ENCODE measurements around the gene CXCL17. TPM values are rescaled to one million over a fixed set of nuclear protein-coding genes. Genes with fewer than 3 reads are reported as not detected.

The CXCL17 gene
- polyA plus RNA-seq, 1 donor (not counting 4 experiments of a cell fraction or from before 2014, with no cell fraction given) = not detected

DNA sequence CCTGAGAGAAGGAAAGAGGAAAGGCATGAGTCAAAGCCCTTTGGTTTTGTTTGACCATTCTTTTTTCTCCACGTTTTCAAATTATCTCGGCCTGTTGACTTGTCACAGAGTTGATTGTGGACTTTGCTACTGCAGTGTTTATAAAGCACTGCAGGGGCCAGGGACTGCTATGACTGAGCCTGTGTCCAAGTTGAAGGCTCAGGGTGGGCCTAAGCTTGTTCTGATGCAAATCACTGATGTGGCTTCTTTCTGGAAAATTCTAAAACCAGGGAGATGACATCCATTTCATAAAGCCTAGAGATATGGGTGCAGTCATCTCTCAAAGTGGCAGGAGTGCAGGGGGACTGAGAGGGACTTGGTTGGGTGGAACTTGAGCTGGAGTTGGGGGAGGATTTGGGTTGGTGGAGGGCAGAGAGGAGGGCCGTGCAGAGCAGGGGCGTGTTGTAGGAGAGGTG lies 1.2 kb upstream of the CXCL17 start:
- Histone ChIP-seq H3K4me3 (ENCODE audit: control insufficient read depth in 2 of 3, extremely low read depth in 1 of 3, insufficient read depth in 2 of 3, low read depth in 1 of 3, low read length in 3 of 3) (no peak overlapping the region), H3K4me2 (ENCODE audit: control insufficient read depth, extremely low read depth, insufficient read depth, low read depth, low read length) (no peak overlapping the region), H3K4me1 (ENCODE audit: control insufficient read depth, extremely low read depth, insufficient read depth, low read length) (no peaks in the 10 kb centered on the region), H3K9me1 (ENCODE audit: control insufficient read depth, extremely low read depth, insufficient read depth, low read length) (no peaks in the 10 kb centered on the region), H3K79me2 (ENCODE audit: control insufficient read depth, insufficient read depth, low read length) (no peaks in the 10 kb centered on the region), H2AFZ (ENCODE audit: control insufficient read depth, low read length) (no peak overlapping the region), H3K9me3 (ENCODE audit: control insufficient read depth, low read depth, low read length) (no peaks in the 10 kb centered on the region), H3K36me3 (ENCODE audit: control insufficient read depth in 2 of 2, extremely low read depth in 1 of 2, insufficient read depth in 2 of 2, low read length in 2 of 2) (no peaks in the 10 kb centered on the region), H3K9ac (ENCODE audit: control insufficient read depth, extremely low read depth, insufficient read depth, low read length) (no peak overlapping the region), H4K20me1 (ENCODE audit: control insufficient read depth, extremely low read depth, insufficient read depth, low read length) (no peaks in the 10 kb centered on the region), H3K27me3 (ENCODE audit: control insufficient read depth, extremely low read depth, insufficient read depth, low read length) (no peaks in the 10 kb centered on the region), H3K27ac (ENCODE audit: control insufficient read depth, insufficient read depth, low read length) (no peak overlapping the region)
- DNase-seq (ENCODE audit: low read depth, low spot score) = no peak
- no peak for FAIRE-seq
- TF ChIP-seq EZH2 (IDR thresholded peaks at IDR 0.05; ENCODE audit: low read length) = no peak
- TF ChIP-seq, protein P1, sequence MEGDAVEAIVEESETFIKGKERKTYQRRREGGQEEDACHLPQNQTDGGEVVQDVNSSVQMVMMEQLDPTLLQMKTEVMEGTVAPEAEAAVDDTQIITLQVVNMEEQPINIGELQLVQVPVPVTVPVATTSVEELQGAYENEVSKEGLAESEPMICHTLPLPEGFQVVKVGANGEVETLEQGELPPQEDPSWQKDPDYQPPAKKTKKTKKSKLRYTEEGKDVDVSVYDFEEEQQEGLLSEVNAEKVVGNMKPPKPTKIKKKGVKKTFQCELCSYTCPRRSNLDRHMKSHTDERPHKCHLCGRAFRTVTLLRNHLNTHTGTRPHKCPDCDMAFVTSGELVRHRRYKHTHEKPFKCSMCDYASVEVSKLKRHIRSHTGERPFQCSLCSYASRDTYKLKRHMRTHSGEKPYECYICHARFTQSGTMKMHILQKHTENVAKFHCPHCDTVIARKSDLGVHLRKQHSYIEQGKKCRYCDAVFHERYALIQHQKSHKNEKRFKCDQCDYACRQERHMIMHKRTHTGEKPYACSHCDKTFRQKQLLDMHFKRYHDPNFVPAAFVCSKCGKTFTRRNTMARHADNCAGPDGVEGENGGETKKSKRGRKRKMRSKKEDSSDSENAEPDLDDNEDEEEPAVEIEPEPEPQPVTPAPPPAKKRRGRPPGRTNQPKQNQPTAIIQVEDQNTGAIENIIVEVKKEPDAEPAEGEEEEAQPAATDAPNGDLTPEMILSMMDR (optimal IDR thresholded peaks at IDR 0.05 in 1 of 3, IDR thresholded peaks at IDR 0.05 in 1 of 3, conservative IDR thresholded peaks at IDR 0.05 in 1 of 3; ENCODE audit: extremely low read depth in 1 of 3, insufficient read depth in 2 of 3, low read length in 3 of 3) = no peak
- dilution Hi-C loops (cut with MboI; ENCODE audit: extremely low pct_ligation_motif_present, low sequenced_read_pairs) = loop anchor here (25.0 kb wide), 1 partner anchor 143 kb away; the partner anchor contains the start of gene CEACAM8

DNA sequence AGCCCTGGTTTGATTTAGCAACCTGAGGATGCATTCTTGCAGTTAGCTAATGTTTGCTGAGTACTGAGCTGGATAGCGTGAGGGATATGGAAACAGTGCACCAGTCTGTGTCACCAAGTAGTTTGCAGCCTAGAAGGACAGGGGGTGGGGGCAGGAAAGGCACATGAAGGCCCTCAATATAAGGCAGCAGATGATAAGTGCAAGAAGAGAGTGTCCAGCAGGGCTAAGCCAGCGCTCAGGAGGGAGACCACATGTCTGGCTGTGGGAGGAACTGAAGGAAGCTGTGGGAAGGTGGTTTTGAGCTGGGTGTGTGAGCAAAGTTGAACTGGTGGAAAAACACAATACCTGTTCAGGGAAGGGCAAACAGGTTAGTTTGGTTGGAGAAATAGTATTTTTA lies 1.7 kb downstream of the CXCL17 start:
- dilution Hi-C loops (cut with MboI; ENCODE audit: extremely low pct_ligation_motif_present, low sequenced_read_pairs) = loop anchor here (25.0 kb wide), 1 partner anchor 146 kb away; the partner anchor contains the start of gene CEACAM8
- FAIRE-seq (no peak), DNase-seq (ENCODE audit: low read depth, low spot score) (no peak)
- Histone ChIP-seq H3K27ac (ENCODE audit: control insufficient read depth, insufficient read depth, low read length) (no peak overlapping the region), H3K9me1 (ENCODE audit: control insufficient read depth, extremely low read depth, insufficient read depth, low read length) (no peaks in the 10 kb centered on the region), H3K4me1 (ENCODE audit: control insufficient read depth, extremely low read depth, insufficient read depth, low read length) (no peaks in the 10 kb centered on the region), H3K4me2 (ENCODE audit: control insufficient read depth, extremely low read depth, insufficient read depth, low read depth, low read length) (no peak overlapping the region), H3K27me3 (ENCODE audit: control insufficient read depth, extremely low read depth, insufficient read depth, low read length) (no peaks in the 10 kb centered on the region), H3K36me3 (ENCODE audit: control insufficient read depth in 2 of 2, extremely low read depth in 1 of 2, insufficient read depth in 2 of 2, low read length in 2 of 2) (no peaks in the 10 kb centered on the region), H3K4me3 (ENCODE audit: control insufficient read depth in 2 of 3, extremely low read depth in 1 of 3, insufficient read depth in 2 of 3, low read depth in 1 of 3, low read length in 3 of 3) (no peak overlapping the region), H3K9me3 (ENCODE audit: control insufficient read depth, low read depth, low read length) (no peaks in the 10 kb centered on the region), H4K20me1 (ENCODE audit: control insufficient read depth, extremely low read depth, insufficient read depth, low read length) (no peaks in the 10 kb centered on the region), H2AFZ (ENCODE audit: control insufficient read depth, low read length) (no peak overlapping the region), H3K79me2 (ENCODE audit: control insufficient read depth, insufficient read depth, low read length) (no peaks in the 10 kb centered on the region), H3K9ac (ENCODE audit: control insufficient read depth, extremely low read depth, insufficient read depth, low read length) (no peak overlapping the region)
- TF ChIP-seq EZH2 (IDR thresholded peaks at IDR 0.05; ENCODE audit: low read length) = no peak
- TF ChIP-seq, protein P1 (optimal IDR thresholded peaks at IDR 0.05 in 1 of 3, IDR thresholded peaks at IDR 0.05 in 1 of 3, conservative IDR thresholded peaks at IDR 0.05 in 1 of 3; ENCODE audit: extremely low read depth in 1 of 3, insufficient read depth in 2 of 3, low read length in 3 of 3) = no peak

Data from keratinocyte (primary cell).